HepG2 (cell line): Measurements from ENCODE around the gene PPP1R18. TPM values are rescaled to one million over a fixed set of nuclear protein-coding genes. Genes with fewer than 3 reads are reported as not detected.

Experiments
- AGO1 ChIP-seq: fragments of 200-400 bp; formaldehyde crosslinking; IDR thresholded peaks from 2 replicates; pipeline ENCODE4 v1.6.1; 2017; ENCODE audit warnings: mild to moderate bottlenecking, low read depth, low read length, moderate library complexity; ENCODE audit not compliant: poor library complexity, severe bottlenecking
- CBX5 ChIP-seq: sonication (generic); formaldehyde crosslinking; IDR thresholded peaks from 2 replicates; pipeline ENCODE4 v1.4.0; 2020; ENCODE audit warnings: missing genetic modification reagents, borderline replicate concordance
- CENPT ChIP-seq: sonication (generic); formaldehyde crosslinking; IDR thresholded peaks from 2 replicates; pipeline ENCODE4 v1.8.0; 2022; ENCODE audit warnings: low read depth, mild to moderate bottlenecking, moderate library complexity, missing genetic modification reagents
- KAT7 ChIP-seq: IDR thresholded peaks from 2 replicates; pipeline ENCODE4 v1.6.1; 2018; ENCODE audit warnings: borderline replicate concordance, missing compliant biosample characterization
- MAZ ChIP-seq, 2 experiments: sonication (generic) in 1 of 2; formaldehyde crosslinking in 1 of 2; IDR thresholded peaks; 2 replicates each; pipeline versions ENCODE4 v1.5.0 to v1.6.1; 2012 to 2020; ENCODE audit warnings: low read depth in 2 of 2, mild to moderate bottlenecking in 2 of 2, borderline replicate concordance in 1 of 2, improper control_type of control experiment in 1 of 2, low read length in 1 of 2, missing genetic modification reagents in 1 of 2, moderate library complexity in 1 of 2
- MTA1 ChIP-seq: sonication (generic); formaldehyde crosslinking; IDR thresholded peaks from 2 replicates; pipeline ENCODE4 v1.4.0; 2020; ENCODE audit warnings: missing genetic modification reagents, mild to moderate bottlenecking, borderline replicate concordance
- MXD4 ChIP-seq: IDR thresholded peaks from 2 replicates; pipeline ENCODE4 v1.6.1; 2016; ENCODE audit warnings: mild to moderate bottlenecking, missing biosample characterization, missing genetic modification reagents
- NFE2L1 ChIP-seq: sonication (generic); formaldehyde crosslinking; IDR thresholded peaks from 2 replicates; pipeline ENCODE4 v1.4.0; 2020; ENCODE audit warnings: missing genetic modification reagents, mild to moderate bottlenecking, borderline replicate concordance
- PCBP1 ChIP-seq: fragments of 200-400 bp; formaldehyde crosslinking; IDR thresholded peaks from 2 replicates; pipeline ENCODE4 v1.6.1; 2017; ENCODE audit warnings: mild to moderate bottlenecking, low read depth, low read length, borderline replicate concordance
- RARG ChIP-seq: sonication (generic); formaldehyde crosslinking; IDR thresholded peaks from 2 replicates; pipeline ENCODE4 v1.4.0; 2020; ENCODE audit warnings: low read depth, mild to moderate bottlenecking, missing genetic modification reagents
- SAFB2 ChIP-seq: sonication (generic); formaldehyde crosslinking; IDR thresholded peaks from 2 replicates; pipeline ENCODE4 v1.5.1; 2020; ENCODE audit warnings: missing genetic modification reagents, low read depth, mild to moderate bottlenecking, borderline replicate concordance
- SOX5 ChIP-seq: IDR thresholded peaks from 2 replicates; pipeline ENCODE4 v1.6.1; 2016; ENCODE audit warnings: borderline replicate concordance
- SOX6 ChIP-seq, 2 experiments: fragments of 450-650 bp in 1 of 2; sonication (generic) in 1 of 2; formaldehyde crosslinking in 1 of 2; IDR thresholded peaks; 2 replicates each; pipeline versions ENCODE4 v1.4.0 to v1.6.1; 2017 to 2020; ENCODE audit warnings: antibody characterized with exemption in 1 of 2, mild to moderate bottlenecking in 1 of 2, missing genetic modification reagents in 1 of 2
- TGIF2 ChIP-seq: IDR thresholded peaks from 2 replicates; pipeline ENCODE4 v1.6.1; 2016; ENCODE audit warnings: control low read depth, missing compliant biosample characterization
- ZFP91 ChIP-seq: sonication (generic); formaldehyde crosslinking; IDR thresholded peaks from 2 replicates; pipeline ENCODE4 v1.9.0; 2022; ENCODE audit warnings: missing genetic modification reagents, mild to moderate bottlenecking, borderline replicate concordance
- ZFX ChIP-seq: sonication (generic); formaldehyde crosslinking; IDR thresholded peaks from 2 replicates; pipeline ENCODE4 v1.4.0; 2020; ENCODE audit warnings: mild to moderate bottlenecking, low read depth, missing genetic modification reagents, moderate library complexity
- ZNF230 ChIP-seq: sonication (generic); formaldehyde crosslinking; IDR thresholded peaks from 2 replicates; pipeline ENCODE4 v1.4.0; 2020; ENCODE audit warnings: mild to moderate bottlenecking, missing genetic modification reagents
- ZNF639 ChIP-seq: conservative IDR thresholded peaks from 2 replicates; pipeline ENCODE4 v1.6.1; 2018; ENCODE audit warnings: missing genetic modification reagents
- polyA plus RNA-seq, 8 experiments: library from polyadenylated mRNA; depleted of rRNA in 3 of 8; stranded (reverse) in 7 of 8; unstranded in 1 of 8; fragments of >200 nt; fragmentation: Illumina TruSeq in 4 of 8; extraction: Trizol in 4 of 8; gene quantifications; 2 replicates each; pipeline versions ENCODE4 v1.2.1 to v1.2.3, GENCODE V29; 2011 to 2016; ENCODE audit warnings: low read depth in 4 of 8, missing spikeins in 1 of 8, mixed read lengths in 1 of 8; ENCODE audit not compliant: insufficient read depth in 1 of 8
- total RNA-seq, 5 experiments: library from RNA; depleted of rRNA; stranded (reverse); fragments of >200 nt; fragmentation: Illumina TruSeq; extraction: Trizol; gene quantifications; 2 replicates each; pipeline ENCODE4 v1.2.3, GENCODE V29; 2016; ENCODE audit warnings: low read depth in 1 of 5
- TF ChIP-seq, protein P1 (sequence below): sonication (generic); formaldehyde crosslinking; IDR thresholded peaks from 2 replicates; pipeline ENCODE4 v1.9.0; 2022; ENCODE audit warnings: low read depth, missing genetic modification reagents

The PPP1R18 gene
- total and polyA plus RNA-seq, 2 of the 13 experiments (the other 11 are each of a cell fraction or from before 2014, with no cell fraction given) = 4.9 to 9.2 TPM

GRCh38 chr6:30686908-30687658 lies 638 bp upstream of the PPP1R18 start (continued):
- TF ChIP-seq ZFP91 (CRISPR knock-in tag) (peak; percentile 43; the same call in 1 of the 2 replicates), ZNF639 (CRISPR knock-in tag) (0 out of 2 replicates have a peak, but pooled peaks have one; percentile 26), CENPT (0 out of 2 replicates have a peak, but pooled peaks have one; percentile 24), MTA1 (CRISPR knock-in tag) (peak; percentile 52), PCBP1 (peak; percentile 95), ZFX (peak; percentile 38), MXD4 (CRISPR knock-in tag) (peak; percentile 45), KAT7 (CRISPR knock-in tag) (peak; percentile 35; the same call in 1 of the 2 replicates), NFE2L1 (CRISPR knock-in tag) (peak; percentile 82; the same call in 1 of the 2 replicates), TGIF2 (CRISPR knock-in tag) (0 out of 2 replicates have a peak, but pooled peaks have one; percentile 13), ZNF230 (CRISPR knock-in tag) (peak; percentile 17; the same call in 1 of the 2 replicates), CBX5 (CRISPR knock-in tag) (no peak), RARG (CRISPR knock-in tag) (peak; percentile 35; the same call in 1 of the 2 replicates), SOX6 (IDR thresholded peaks at IDR 0.05) (no peak), SOX6 (CRISPR knock-in tag; IDR thresholded peaks at IDR 0.05) (peak; percentile 90), MAZ (IDR thresholded peaks at IDR 0.05; ENCODE audit: borderline replicate concordance, low read depth, low read length) (0 out of 2 replicates have a peak, but pooled peaks have one; percentile 22), MAZ (CRISPR knock-in tag; IDR thresholded peaks at IDR 0.05; ENCODE audit: low read depth) (peak; percentile 45; the same call in 1 of the 2 replicates), SAFB2 (CRISPR knock-in tag) (no peak), SOX5 (CRISPR knock-in tag) (peak; percentile 74), AGO1 (peak; percentile 78)
- TF ChIP-seq, protein P1, sequence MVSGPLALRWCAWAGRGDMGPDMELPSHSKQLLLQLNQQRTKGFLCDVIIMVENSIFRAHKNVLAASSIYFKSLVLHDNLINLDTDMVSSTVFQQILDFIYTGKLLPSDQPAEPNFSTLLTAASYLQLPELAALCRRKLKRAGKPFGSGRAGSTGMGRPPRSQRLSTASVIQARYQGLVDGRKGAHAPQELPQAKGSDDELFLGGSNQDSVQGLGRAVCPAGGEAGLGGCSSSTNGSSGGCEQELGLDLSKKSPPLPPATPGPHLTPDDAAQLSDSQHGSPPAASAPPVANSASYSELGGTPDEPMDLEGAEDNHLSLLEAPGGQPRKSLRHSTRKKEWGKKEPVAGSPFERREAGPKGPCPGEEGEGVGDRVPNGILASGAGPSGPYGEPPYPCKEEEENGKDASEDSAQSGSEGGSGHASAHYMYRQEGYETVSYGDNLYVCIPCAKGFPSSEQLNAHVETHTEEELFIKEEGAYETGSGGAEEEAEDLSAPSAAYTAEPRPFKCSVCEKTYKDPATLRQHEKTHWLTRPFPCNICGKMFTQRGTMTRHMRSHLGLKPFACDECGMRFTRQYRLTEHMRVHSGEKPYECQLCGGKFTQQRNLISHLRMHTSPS (CRISPR knock-in tag) = 0 out of 2 replicates have a peak, but pooled peaks have one; percentile 14
